Fibroblast of lung (primary cell): ENCODE results near the gene VWA7. TPM values are rescaled to one million over a fixed set of nuclear protein-coding genes. Genes with fewer than 3 reads are reported as not detected.

Experiments used
- DNase-seq, 2 donors: peaks; one replicate each; pipeline versions ENCODE4 v3.0.0 to v3.0.0-alpha.2; 2010; ENCODE audit warnings: low read depth in 2 of 2
- H2AFZ ChIP-seq: 2 replicates; pipeline ENCODE4 v1.5.1; 2012; ENCODE audit warnings: low read length, control low read depth, inconsistent platforms
- H3K27ac ChIP-seq: 2 replicates; pipeline ENCODE4 v1.5.1; 2011; ENCODE audit warnings: low read length, control low read depth; ENCODE audit not compliant: insufficient read depth
- H3K27me3 ChIP-seq: 2 replicates; pipeline ENCODE4 v1.5.1; 2011; ENCODE audit warnings: mild to moderate bottlenecking, low read length; ENCODE audit not compliant: control insufficient read depth, insufficient read depth
- H3K36me3 ChIP-seq: 2 replicates; pipeline ENCODE4 v1.5.1; 2011; ENCODE audit warnings: low read length; ENCODE audit not compliant: control insufficient read depth, insufficient read depth
- H3K4me1 ChIP-seq: 2 replicates; pipeline ENCODE4 v1.5.1; 2011; ENCODE audit warnings: low read length; ENCODE audit not compliant: control insufficient read depth, insufficient read depth; ENCODE audit errors: extremely low read depth
- H3K4me2 ChIP-seq: 2 replicates; pipeline ENCODE4 v1.5.1; 2011; ENCODE audit warnings: low read length, control low read depth; ENCODE audit not compliant: insufficient read depth; ENCODE audit errors: extremely low read depth
- H3K4me3 ChIP-seq, 4 experiments: fragments of 200-600 bp in 1 of 4; sonication (generic) in 1 of 4; replicated peaks in 1 of 4; 2 replicates each; pipeline ENCODE4 v1.5.1; 2011 to 2016; ENCODE audit warnings: low read length in 4 of 4, low read depth in 3 of 4, mild to moderate bottlenecking in 3 of 4, control low read depth in 2 of 4, inconsistent platforms in 1 of 4, mixed read lengths in 1 of 4; ENCODE audit not compliant: insufficient read depth in 1 of 4; ENCODE audit errors: control extremely low read depth in 1 of 4
- H3K79me2 ChIP-seq: 2 replicates; pipeline ENCODE4 v1.5.1; 2012; ENCODE audit warnings: mild to moderate bottlenecking, low read length, inconsistent platforms; ENCODE audit not compliant: control insufficient read depth, insufficient read depth
- H3K9ac ChIP-seq: 2 replicates; pipeline ENCODE4 v1.5.1; 2011; ENCODE audit warnings: mild to moderate bottlenecking, low read length, control low read depth; ENCODE audit not compliant: insufficient read depth
- H3K9me3 ChIP-seq: 2 replicates; pipeline ENCODE4 v1.5.1; 2012; ENCODE audit warnings: low read depth, low read length; ENCODE audit not compliant: control insufficient read depth, insufficient read depth
- H4K20me1 ChIP-seq: 2 replicates; pipeline ENCODE4 v1.5.1; 2011; ENCODE audit warnings: low read length; ENCODE audit not compliant: control insufficient read depth, insufficient read depth; ENCODE audit errors: extremely low read depth
- EZH2 ChIP-seq: IDR thresholded peaks from 2 replicates; pipeline ENCODE4 v1.5.1; 2012; ENCODE audit warnings: low read length, control low read depth, mild to moderate bottlenecking; ENCODE audit errors: missing control alignments
- polyA minus RNA-seq: library from RNA; depleted of rRNA, polyadenylated mRNA; stranded (reverse); fragments of >200 nt; gene quantifications from 2 replicates; pipeline ENCODE4 v1.2.3, GENCODE V29; 2011; ENCODE audit warnings: low replicate concordance
- polyA plus RNA-seq, 2 donors: library from polyadenylated mRNA; depleted of rRNA in 1 of 2; stranded (reverse) in 1 of 2; unstranded in 1 of 2; fragments of >200 nt; gene quantifications; 2 replicates each; pipeline ENCODE4 v1.2.1, GENCODE V29; 2011 to 2012; ENCODE audit warnings: missing spikeins in 1 of 2
- total RNA-seq: library from RNA; depleted of rRNA; stranded (reverse); fragments of >200 nt; gene quantifications from 2 replicates; pipeline ENCODE4 v1.2.1, GENCODE V29; 2014
- TF ChIP-seq, protein P1 (sequence below), 2 donors: IDR thresholded peaks in 1 of 2; conservative IDR thresholded peaks in 1 of 2; 1 replicate in 1 of 2; 2 replicates in 1 of 2; pipeline ENCODE4 v1.5.1; 2011 to 2012; ENCODE audit warnings: low read length in 2 of 2, control low read depth in 1 of 2, inconsistent platforms in 1 of 2, low read depth in 1 of 2, mild to moderate bottlenecking in 1 of 2

The VWA7 gene, protein sequence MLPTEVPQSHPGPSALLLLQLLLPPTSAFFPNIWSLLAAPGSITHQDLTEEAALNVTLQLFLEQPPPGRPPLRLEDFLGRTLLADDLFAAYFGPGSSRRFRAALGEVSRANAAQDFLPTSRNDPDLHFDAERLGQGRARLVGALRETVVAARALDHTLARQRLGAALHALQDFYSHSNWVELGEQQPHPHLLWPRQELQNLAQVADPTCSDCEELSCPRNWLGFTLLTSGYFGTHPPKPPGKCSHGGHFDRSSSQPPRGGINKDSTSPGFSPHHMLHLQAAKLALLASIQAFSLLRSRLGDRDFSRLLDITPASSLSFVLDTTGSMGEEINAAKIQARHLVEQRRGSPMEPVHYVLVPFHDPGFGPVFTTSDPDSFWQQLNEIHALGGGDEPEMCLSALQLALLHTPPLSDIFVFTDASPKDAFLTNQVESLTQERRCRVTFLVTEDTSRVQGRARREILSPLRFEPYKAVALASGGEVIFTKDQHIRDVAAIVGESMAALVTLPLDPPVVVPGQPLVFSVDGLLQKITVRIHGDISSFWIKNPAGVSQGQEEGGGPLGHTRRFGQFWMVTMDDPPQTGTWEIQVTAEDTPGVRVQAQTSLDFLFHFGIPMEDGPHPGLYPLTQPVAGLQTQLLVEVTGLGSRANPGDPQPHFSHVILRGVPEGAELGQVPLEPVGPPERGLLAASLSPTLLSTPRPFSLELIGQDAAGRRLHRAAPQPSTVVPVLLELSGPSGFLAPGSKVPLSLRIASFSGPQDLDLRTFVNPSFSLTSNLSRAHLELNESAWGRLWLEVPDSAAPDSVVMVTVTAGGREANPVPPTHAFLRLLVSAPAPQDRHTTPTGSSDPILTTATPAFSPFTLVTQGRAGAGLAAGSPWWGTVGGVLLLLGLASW
- under 0.01 and 0.66 TPM in 2 replicates for total RNA-seq
- 0.16 and 0.60 TPM in 2 replicates for polyA plus RNA-seq
- polyA plus RNA-seq (2012): 0.52 and 0.58 TPM in 2 replicates
- polyA minus RNA-seq: 0.08 and 1.9 TPM in 2 replicates

DNA sequence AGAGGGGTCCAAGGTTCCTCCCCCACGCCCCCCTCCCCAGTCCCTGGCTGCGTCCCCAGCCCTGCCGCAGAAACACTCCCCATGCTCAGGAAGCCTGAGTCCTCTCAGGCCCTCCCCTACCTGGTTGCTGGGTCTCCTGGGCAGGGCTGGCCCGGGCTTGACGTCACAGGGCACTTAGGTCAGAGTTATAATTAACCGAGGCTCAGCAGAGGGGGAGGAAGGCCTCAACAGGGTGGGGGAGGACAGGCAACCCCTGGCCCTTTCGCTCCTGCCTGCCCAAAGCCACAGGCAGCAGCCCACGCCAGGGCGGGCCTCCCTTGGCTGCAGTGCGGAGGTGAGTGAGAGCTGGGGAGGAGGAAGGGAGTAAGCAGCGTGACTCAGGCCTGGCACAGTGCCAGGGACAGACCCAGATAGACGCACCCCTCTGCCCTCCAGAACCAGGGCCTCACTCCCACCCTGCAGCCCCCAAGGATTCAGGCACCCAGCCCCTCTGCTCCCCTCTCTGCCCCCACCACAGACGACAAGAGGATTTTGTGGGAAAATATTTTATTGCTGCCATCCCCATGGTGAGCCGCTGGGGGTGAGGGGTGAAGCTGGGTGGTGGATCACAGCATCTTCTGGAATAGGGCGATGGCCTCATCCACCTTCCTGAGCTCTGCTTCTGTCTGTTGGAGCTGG, at the start of gene VWA7:
Gene VWA7, minus strand, starts transcription at position 340 of the 678 bp plus-strand sequence. CDS start 549 bp downstream, outside the sequence.
- Histone ChIP-seq H3K4me1 (peaks cover 7% of the 10 kb centered on the region), H3K27me3 (no peaks in the 10 kb centered on the region), H3K4me2 (peak within 1 kb of the TSS; percentile 44), H4K20me1 (no peaks in the 10 kb centered on the region), H2AFZ (no peak within 1 kb of the TSS), H3K9ac (peak within 1 kb of the TSS; percentile 16), H3K4me3 (no peak within 1 kb of the TSS), H3K27ac (peak within 1 kb of the TSS; percentile 43), H3K36me3 (peaks cover 11% of the 10 kb centered on the region), H3K9me3 (no peaks in the 10 kb centered on the region), H3K79me2 (no peaks in the 10 kb centered on the region)
- TF ChIP-seq EZH2: no peak
- TF ChIP-seq, protein P1, sequence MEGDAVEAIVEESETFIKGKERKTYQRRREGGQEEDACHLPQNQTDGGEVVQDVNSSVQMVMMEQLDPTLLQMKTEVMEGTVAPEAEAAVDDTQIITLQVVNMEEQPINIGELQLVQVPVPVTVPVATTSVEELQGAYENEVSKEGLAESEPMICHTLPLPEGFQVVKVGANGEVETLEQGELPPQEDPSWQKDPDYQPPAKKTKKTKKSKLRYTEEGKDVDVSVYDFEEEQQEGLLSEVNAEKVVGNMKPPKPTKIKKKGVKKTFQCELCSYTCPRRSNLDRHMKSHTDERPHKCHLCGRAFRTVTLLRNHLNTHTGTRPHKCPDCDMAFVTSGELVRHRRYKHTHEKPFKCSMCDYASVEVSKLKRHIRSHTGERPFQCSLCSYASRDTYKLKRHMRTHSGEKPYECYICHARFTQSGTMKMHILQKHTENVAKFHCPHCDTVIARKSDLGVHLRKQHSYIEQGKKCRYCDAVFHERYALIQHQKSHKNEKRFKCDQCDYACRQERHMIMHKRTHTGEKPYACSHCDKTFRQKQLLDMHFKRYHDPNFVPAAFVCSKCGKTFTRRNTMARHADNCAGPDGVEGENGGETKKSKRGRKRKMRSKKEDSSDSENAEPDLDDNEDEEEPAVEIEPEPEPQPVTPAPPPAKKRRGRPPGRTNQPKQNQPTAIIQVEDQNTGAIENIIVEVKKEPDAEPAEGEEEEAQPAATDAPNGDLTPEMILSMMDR (conservative IDR thresholded peaks at IDR 0.05 in 1 of 2, IDR thresholded peaks at IDR 0.05 in 1 of 2; ENCODE audit: low read depth in 1 of 2, low read length in 2 of 2): no peak
- DNase-seq: peak; percentile 72 to 79

DNA sequence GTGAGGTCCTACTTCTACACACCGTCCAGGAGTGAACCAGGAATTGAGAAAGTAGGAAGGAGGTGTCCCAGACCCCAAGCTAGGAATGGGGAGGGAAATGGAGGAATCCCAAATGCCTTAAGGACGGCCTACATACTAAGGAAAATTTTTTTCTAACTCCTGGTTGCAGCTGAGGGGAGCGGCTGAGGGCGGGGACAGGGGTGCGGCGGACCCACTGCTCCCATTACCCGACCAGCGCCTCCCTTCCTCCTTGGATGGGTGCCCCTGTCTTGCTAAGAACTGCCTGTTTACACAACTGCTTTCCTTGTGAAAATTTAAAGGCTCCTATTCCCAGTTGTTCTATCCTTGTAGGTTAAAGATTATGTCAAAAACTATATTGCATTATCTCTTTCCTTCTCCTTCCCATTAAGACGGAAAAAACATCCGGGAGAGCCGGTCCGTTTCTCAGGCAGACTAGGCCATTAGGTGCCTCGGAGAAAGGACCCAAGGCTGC, 49.7 kb upstream of the VWA7 start:
- peak overlapping the region; percentile 73 for H3K27ac ChIP-seq
- H3K9me3 ChIP-seq: no peaks in the 10 kb centered on the region
- no peaks in the 10 kb centered on the region for H3K36me3 ChIP-seq
- H3K4me2 ChIP-seq: peak overlapping the region; percentile 90
- H3K4me1 ChIP-seq: peaks cover 4% of the 10 kb centered on the region
- H3K9ac ChIP-seq: peak overlapping the region; percentile 44
- H3K4me3 ChIP-seq: peak overlapping the region; percentile 36 to 78 (median 48)
- peak overlapping the region; percentile 79 for H2AFZ ChIP-seq
- no peak for TF ChIP-seq EZH2
- TF ChIP-seq, protein P1 (conservative IDR thresholded peaks at IDR 0.05 in 1 of 2, IDR thresholded peaks at IDR 0.05 in 1 of 2; ENCODE audit: low read depth in 1 of 2, low read length in 2 of 2): no peak
- no peaks in the 10 kb centered on the region for H4K20me1 ChIP-seq
- H3K27me3 ChIP-seq: no peaks in the 10 kb centered on the region
- H3K79me2 ChIP-seq: peaks cover 26% of the 10 kb centered on the region
- DNase-seq: peak in 1 of 2 donors; percentile 88
